Stimulated activated CD8-positive, alpha-beta memory T cell treated with anti-CD3 and anti-CD28 coated beads, Interleukin-4, amount 100 ng/mL, for 1 hour (primary cell): ENCODE results near the gene SYDE2.
"Not testable (repeated sequence)": the region's sequence is repeated elsewhere in the genome, so short reads cannot be mapped to it uniquely, and the experiment has no call there.

Experiments
- DNase-seq, 2 donors: peaks; one replicate each; pipeline ENCODE4 v3.0.0-alpha.2; 2020; ENCODE audit warnings: low read depth in 2 of 2, low spot score in 1 of 2

SYDE2 gene

GRCh38 chr1:85174503-85174902, 26.3 kb downstream of the SYDE2 start:
- DNase-seq = no peak

DNA sequence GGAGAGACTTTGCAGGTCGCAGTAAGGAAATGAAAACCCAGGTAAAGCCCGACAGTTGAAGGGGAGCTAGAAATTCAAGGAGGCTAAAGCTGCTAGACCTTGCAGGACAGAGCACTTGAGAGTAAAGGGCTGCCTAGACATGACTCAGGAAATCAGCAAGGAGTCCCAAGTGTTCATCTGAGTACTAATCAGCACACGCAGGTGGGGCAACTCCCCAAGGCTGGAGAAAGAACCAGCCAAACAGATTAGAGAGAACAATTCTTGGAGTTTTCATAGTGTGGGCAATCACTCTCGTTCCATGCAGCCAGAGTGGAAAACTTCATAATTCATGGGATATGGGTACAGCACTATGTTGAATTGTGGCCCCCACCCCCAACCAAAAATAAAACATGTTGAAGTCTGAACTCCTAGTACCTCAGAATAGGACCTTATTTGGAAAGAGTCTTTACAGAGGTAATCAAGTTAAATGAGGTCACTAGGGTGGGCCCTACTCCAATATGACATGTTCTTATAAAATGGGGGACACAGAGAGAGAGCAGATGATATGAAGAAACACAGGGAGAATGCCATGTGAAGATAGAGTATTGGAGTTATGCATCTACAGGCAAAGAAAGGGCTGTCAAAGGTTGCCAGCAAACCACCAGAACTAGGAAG, 28.0 kb downstream of the SYDE2 start:
- no peak for DNase-seq

- no peak for DNase-seq
Measured at GRCh38 chr1:85171721-85172120, 29.1 kb downstream of the SYDE2 start.

DNA sequence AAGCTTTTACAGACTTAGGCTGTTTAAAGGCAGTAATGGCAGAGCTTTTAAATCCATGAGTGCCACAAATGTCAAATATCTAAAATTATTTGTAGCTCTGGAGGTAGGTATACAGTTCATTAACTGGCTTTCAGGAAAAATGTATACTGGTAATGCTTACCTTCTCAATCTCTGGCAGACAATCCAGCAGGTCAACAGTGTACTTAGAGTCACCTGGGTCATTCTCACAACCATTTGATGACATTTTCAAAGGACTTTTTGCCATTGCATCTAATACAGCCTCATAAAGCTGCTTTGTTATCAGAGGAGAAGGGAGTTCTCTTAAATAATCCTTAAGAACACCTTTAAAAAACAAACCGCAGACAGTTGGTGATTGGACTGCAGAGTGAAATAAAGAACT, 31.9 kb downstream of the SYDE2 start:
- DNase-seq = no peak

- no peak for DNase-seq
Measured at GRCh38 chr1:85166351-85166750, 34.5 kb downstream of the SYDE2 start.

GRCh38 chr1:85158910-85159309, 41.9 kb downstream of the SYDE2 start:
- DNase-seq = no peak

GRCh38 chr1:85157436-85157835, 43.4 kb downstream of the SYDE2 start:
- DNase-seq = no peak

DNA sequence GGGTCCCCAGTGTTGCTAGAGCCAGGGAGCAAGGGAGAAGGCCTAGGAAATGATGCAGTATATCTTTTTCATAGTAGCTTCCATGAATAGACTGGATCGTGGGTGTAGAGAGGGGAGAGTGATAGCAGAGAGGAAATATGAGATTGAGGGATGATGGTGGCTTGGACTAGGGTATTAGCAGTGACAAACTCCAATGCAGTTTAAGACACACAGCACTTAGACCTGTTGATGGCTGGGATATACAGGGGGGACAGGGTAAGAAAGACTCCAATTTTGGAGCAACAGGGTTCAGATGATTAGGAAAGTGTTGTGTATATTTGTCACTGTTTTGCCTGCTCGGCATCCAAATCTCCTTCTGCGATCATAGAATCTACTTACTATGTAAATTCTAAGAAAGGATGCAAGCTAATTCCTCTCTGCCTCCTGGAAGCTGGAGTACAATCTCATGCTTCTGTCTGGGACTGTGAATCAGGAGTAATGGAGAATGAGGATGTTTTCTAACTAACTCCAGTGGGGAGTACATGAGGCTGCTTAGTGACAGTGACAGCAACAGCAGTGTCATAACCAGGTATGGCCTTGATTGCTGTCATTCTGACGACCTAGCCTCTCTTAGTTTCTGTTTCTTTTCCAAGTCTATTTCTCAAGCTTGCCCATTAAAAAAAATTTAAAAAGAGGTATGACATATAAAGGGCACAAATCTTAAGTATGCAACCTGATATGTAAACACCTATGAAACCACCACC, 47.5 kb downstream of the SYDE2 start:
- DNase-seq = no peak

GRCh38 chr1:85151446-85151845, 49.4 kb downstream of the SYDE2 start:
- no peak for DNase-seq

- DNase-seq = no peak
Measured at GRCh38 chr1:85149805-85150204, 51.0 kb downstream of the SYDE2 start.

- no peak for DNase-seq
Measured at GRCh38 chr1:85148524-85149250, 52.1 kb downstream of the SYDE2 start.

GRCh38 chr1:85146972-85147359, 53.9 kb downstream of the SYDE2 start:
- DNase-seq = no peak

DNA sequence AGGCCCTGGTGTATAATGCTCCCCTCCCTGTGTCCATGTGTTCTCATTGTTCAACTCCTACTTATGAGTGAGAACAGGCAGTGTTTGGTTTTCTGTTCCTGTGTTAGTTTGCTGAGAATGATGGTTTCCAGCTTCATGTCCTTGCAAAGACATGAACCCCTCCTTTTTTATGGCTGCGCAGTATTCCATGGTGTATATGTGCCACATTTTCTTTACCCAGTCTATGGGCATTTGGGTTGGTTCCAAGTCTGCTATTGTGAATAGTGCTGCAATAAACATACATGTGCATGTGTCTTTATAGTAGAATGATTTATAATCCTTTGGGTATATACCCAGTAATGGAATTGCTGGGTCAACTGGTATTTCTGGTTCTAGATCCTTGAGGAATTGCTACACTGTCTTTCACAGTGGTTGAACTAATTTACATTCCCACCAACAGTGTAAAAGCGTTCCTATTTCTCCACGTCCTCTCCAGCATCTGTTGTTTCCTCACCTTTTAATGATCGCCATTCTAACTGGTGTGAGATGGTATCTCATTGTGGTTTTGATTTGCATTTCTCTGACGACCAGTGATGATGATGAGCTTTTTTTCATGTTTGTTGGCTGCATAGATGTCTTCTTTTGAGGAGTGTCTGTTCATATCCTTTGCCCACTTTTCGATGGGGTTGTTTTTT, 54.4 kb downstream of the SYDE2 start:
- DNase-seq = not testable (repeated sequence)

GRCh38 chr1:85144351-85144750, 56.5 kb downstream of the SYDE2 start:
- no peak for DNase-seq

GRCh38 chr1:85142753-85143152, 58.1 kb downstream of the SYDE2 start:
- DNase-seq = no peak

DNA sequence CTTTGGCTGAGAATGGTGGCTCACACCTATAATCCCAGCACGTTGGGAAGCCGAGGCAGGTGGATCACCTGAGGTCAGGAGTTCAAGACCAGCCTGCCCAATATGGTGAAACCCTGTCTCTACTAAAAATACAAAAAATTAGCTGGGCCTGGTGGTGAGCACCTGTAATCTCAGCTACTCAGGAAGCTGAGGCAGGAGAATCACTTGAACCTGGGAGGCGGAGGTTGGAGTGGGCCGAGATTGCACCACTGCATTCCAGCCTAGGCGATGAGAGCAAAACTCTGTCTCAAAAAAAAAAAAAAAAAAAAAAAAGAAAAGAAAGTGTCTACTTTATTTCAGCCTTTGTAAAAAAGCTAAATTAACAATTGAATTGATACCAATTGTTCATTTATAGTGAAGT, 62.4 kb downstream of the SYDE2 start:
- DNase-seq = not testable (repeated sequence)

GRCh38 chr1:85137660-85138059, 63.2 kb downstream of the SYDE2 start:
- no peak for DNase-seq

GRCh38 chr1:85135392-85135798, 65.4 kb downstream of the SYDE2 start:
- DNase-seq = no peak

DNA sequence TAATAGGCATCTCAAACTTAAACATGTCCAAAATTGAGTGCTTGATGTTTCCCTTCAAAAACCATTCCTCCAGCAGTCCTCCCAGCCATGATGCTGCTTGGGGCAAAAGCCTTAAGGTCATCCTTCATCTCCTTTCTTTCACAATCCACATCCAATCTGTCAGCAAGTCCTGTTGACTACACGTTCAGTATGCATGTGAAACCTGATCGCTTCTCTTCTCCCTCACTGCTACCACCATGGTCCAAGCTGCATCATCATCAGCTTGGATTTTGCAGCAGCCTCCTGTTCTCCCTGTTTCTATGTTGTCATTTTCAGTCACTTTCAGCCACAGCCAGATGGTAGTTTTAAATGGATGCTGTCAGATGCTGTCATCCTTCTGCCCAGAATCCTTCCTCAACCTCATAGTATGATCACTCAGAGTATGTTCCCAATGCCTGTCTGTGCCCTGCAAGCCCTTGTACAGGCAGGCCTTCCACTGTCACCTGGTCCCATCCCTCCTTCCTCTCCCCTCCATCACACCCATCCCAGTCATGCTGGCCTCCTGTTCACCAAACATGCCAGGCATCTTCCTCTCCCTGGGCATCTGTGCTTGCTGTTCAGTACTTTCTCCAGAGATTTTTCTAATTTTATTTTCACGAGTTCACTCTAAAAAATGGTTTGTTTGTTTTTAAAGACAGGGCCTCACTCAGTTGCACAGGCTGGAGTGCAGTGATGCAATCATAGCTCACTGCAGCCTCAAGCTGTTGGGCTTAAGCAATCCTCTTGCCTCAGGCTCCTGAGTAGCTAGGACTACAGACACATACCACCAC, 66.0 kb downstream of the SYDE2 start:
- DNase-seq = no peak

DNA sequence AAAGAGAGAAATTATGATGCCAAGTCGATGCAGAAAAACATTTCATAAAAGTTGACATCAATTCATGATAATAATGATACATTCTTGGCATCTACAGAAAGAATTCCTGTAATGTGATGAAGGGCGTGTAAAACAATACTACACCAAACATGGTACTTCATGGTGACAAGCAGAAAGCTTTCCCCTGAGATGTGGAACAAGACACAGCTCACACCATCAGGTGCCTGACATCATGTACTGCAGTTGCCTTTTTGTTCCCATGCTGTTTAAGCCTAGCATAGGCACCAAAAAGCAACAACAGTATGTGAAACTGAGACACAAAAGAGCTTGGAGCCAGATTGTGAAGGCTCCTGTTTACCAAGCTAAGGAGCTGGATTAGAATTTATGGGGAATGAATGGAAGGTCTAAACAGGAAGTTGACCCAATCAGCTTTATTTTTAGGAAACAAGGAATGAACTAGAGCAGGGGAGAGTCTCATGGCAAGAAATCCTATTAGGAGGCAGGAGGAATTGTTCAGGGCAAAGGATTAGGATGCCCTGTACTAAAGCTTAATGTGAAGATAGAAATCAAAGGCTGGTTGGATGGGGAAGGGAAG, 67.2 kb downstream of the SYDE2 start:
- DNase-seq = no peak
